HEK293T (cell line): Measurements from ENCODE around the gene BMP10.

Source experiments
- ARNT ChIP-seq: fragments of 450-650 bp; IDR thresholded peaks from 2 replicates; pipeline ENCODE4 v1.6.1; 2017; ENCODE audit warnings: mild to moderate bottlenecking
- ELF4 ChIP-seq: fragments of 450-650 bp; IDR thresholded peaks from 2 replicates; pipeline ENCODE4 v1.6.1; 2017; ENCODE audit warnings: antibody characterized with exemption
- FOXK2 ChIP-seq: fragments of 450-650 bp; IDR thresholded peaks from 2 replicates; pipeline ENCODE4 v1.6.1; 2016; ENCODE audit warnings: mild to moderate bottlenecking
- FOXM1 ChIP-seq: fragments of 450-650 bp; IDR thresholded peaks from 2 replicates; pipeline ENCODE4 v1.6.1; 2017; ENCODE audit warnings: mild to moderate bottlenecking, borderline replicate concordance
- SUZ12 ChIP-seq: fragments of 450-650 bp; IDR thresholded peaks from 2 replicates; pipeline ENCODE4 v1.6.1; 2016; ENCODE audit warnings: mild to moderate bottlenecking

DNA sequence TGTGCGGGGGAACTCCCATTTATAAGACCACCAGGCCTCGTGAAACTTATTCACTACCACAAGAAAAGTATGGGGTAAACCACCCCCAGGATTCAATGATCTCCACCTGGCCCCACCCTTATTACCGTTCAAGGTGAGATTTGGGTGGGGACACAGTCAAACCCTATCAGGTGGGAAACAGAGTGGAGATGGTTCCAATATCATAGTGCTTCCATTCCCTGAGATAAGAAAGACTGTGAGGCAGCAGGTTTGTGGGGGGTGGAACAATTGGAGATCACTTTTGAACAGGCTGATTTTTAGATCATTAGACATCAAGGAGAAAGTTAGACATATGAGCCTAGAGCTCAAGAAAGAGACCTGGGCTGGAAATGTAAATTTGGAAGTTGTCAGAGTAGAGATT lies 42.2 kb upstream of the BMP10 start:
- no peak for TF ChIP-seq ELF4
- TF ChIP-seq ARNT = no peak
- no peak for TF ChIP-seq SUZ12
- no peak for TF ChIP-seq FOXK2
- no peak for TF ChIP-seq FOXM1
